ENCODE measurements around the gene RBM23. TPM values are rescaled to one million over a fixed set of nuclear protein-coding genes. Genes with fewer than 3 reads are reported as not detected.

Gene RBM23
- polyA plus RNA-seq, 2 of the 4 experiments (the other 2 are of a cell fraction): 65.8 to 68.0 TPM

DNA sequence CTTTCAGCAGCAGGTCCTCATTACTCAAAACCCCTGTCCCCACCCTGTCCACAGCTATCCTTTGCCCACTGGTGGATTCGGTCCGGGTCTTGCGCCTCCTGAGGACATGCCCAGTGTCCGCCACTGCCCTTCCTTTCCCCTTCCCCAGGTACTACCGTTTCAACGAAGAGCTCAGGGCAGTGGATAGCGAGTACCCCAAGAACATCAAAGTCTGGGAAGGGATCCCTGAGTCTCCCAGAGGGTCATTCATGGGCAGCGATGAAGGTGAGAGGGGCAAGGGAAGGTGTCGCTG, 73.9 kb downstream of the RBM23 start:
- POLR2A ChIA-PET: interaction anchor here (0.6 kb wide), 1 partner anchor 55 kb away, joined by 3 read pairs; no protein-coding TSS in a partner anchor
- DNase-seq (ENCODE audit: low read depth in 1 of 2, low spot score in 1 of 2): no peak
- Histone ChIP-seq H3K4me1 (no peaks in the 10 kb centered on the region), H3K4me3 (no peak overlapping the region), H3K4me2 (no peak overlapping the region), H3K9me3 (no peaks in the 10 kb centered on the region), H3K27ac (no peak overlapping the region)
- no peak for FAIRE-seq
- 81% methylated on average over 9 of the region's 9 CpGs for WGBS (ENCODE audit: missing lambda C conversion rate)
- TF ChIP-seq TFCP2L1 (CRISPR knock-in tag; IDR thresholded peaks at IDR 0.05) (no peak), CBX2 (IDR thresholded peaks at IDR 0.05; ENCODE audit: borderline replicate concordance, low read depth) (no peak), RAD21 (conservative IDR thresholded peaks at IDR 0.05 in 1 of 2, IDR thresholded peaks at IDR 0.05 in 1 of 2) (no peak), JUN (IDR thresholded peaks at IDR 0.05) (no peak), FOSB (CRISPR knock-in tag; IDR thresholded peaks at IDR 0.05) (no peak), CEBPB (IDR thresholded peaks at IDR 0.05) (no peak), CHD4 (IDR thresholded peaks at IDR 0.05; ENCODE audit: borderline replicate concordance) (no peak), FOSL2 (IDR thresholded peaks at IDR 0.05) (no peak), FOSL2 (CRISPR knock-in tag; IDR thresholded peaks at IDR 0.05) (no peak), EP300 (IDR thresholded peaks at IDR 0.05) (no peak), TP53 (CRISPR knock-in tag; IDR thresholded peaks at IDR 0.05) (no peak), KDM1A (IDR thresholded peaks at IDR 0.05; ENCODE audit: low read depth) (no peak), HDAC2 (IDR thresholded peaks at IDR 0.05) (no peak), MAFK (IDR thresholded peaks at IDR 0.05; ENCODE audit: partially characterized antibody) (no peak)
- TF ChIP-seq, protein P1, sequence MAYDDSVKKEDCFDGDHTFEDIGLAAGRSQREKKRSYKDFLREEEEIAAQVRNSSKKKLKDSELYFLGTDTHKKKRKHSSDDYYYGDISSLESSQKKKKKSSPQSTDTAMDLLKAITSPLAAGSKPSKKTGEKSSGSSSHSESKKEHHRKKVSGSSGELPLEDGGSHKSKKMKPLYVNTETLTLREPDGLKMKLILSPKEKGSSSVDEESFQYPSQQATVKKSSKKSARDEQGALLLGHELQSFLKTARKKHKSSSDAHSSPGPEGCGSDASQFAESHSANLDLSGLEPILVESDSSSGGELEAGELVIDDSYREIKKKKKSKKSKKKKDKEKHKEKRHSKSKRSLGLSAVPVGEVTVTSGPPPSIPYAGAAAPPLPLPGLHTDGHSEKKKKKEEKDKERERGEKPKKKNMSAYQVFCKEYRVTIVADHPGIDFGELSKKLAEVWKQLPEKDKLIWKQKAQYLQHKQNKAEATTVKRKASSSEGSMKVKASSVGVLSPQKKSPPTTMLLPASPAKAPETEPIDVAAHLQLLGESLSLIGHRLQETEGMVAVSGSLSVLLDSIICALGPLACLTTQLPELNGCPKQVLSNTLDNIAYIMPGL (CRISPR knock-in tag; IDR thresholded peaks at IDR 0.05; ENCODE audit: borderline replicate concordance): no peak
- TF ChIP-seq, protein P2, sequence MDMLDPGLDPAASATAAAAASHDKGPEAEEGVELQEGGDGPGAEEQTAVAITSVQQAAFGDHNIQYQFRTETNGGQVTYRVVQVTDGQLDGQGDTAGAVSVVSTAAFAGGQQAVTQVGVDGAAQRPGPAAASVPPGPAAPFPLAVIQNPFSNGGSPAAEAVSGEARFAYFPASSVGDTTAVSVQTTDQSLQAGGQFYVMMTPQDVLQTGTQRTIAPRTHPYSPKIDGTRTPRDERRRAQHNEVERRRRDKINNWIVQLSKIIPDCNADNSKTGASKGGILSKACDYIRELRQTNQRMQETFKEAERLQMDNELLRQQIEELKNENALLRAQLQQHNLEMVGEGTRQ (IDR thresholded peaks at IDR 0.05): no peak
- TF ChIP-seq, protein P3, sequence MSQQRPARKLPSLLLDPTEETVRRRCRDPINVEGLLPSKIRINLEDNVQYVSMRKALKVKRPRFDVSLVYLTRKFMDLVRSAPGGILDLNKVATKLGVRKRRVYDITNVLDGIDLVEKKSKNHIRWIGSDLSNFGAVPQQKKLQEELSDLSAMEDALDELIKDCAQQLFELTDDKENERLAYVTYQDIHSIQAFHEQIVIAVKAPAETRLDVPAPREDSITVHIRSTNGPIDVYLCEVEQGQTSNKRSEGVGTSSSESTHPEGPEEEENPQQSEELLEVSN (IDR thresholded peaks at IDR 0.05; ENCODE audit: borderline replicate concordance, low read depth): no peak
- ATAC-seq: no peak
- CTCF ChIA-PET: interaction anchor here (0.7 to 14.1 kb wide), 7 partner anchors 7 to 419 kb away, joined by 3 to 195 read pairs (median 8); partner anchors contain the start of gene MRPL52

DNA sequence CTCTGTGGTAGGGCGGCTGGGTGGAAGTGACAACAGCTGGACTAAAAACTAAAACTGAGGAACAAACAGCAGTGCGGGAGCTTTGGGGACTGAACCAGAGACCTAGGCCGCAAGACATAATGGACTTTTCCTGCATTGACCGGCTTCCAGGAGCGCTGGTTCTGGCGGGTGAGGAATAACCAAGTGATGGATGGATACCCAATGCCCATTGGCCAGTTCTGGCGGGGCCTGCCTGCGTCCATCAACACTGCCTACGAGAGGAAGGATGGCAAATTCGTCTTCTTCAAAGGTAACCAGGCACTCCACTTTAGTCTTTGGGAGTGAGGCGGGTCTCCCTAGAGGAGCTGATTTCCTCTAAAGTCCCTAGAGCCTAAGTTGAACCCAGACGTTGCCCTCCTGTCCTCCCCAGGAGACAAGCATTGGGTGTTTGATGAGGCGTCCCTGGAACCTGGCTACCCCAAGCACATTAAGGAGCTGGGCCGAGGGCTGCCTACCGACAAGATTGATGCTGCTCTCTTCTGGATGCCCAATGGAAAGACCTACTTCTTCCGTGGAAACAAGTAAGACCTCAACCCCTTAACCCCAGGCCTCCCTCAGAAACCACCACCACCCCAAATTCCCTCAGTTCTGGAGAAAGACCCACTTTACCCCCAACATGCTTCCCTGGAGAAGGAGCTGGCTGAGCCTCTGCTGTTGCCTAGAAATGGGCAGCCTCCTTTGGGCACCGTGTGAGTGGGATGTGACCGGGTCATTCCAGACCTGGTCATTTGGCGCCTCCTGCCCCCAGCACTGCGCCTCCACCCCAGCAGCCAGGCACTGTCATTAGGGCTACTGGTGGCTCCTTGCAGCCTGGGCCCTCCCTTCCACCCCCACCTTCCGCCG, 74.5 kb downstream of the RBM23 start:
- Histone ChIP-seq H3K4me3 (no peak overlapping the region), H3K4me1 (no peaks in the 10 kb centered on the region), H3K27ac (no peak overlapping the region), H3K4me2 (no peak overlapping the region), H3K9me3 (no peaks in the 10 kb centered on the region)
- no peak for DNase-seq (ENCODE audit: low read depth in 1 of 2, low spot score in 1 of 2)
- no peak for ATAC-seq
- TF ChIP-seq ZSCAN20 (CRISPR knock-in tag; IDR thresholded peaks at IDR 0.05) (no peak), BHLHE40 (IDR thresholded peaks at IDR 0.05; ENCODE audit: low read depth, low read length) (no peak), SREBF2 (IDR thresholded peaks at IDR 0.05) (no peak), MAFK (IDR thresholded peaks at IDR 0.05; ENCODE audit: partially characterized antibody) (no peak), CBX8 (IDR thresholded peaks at IDR 0.05) (no peak), MYC (IDR thresholded peaks at IDR 0.05; ENCODE audit: borderline replicate concordance, low read length) (no peak), EP300 (IDR thresholded peaks at IDR 0.05) (no peak)
- TF ChIP-seq, protein P4, sequence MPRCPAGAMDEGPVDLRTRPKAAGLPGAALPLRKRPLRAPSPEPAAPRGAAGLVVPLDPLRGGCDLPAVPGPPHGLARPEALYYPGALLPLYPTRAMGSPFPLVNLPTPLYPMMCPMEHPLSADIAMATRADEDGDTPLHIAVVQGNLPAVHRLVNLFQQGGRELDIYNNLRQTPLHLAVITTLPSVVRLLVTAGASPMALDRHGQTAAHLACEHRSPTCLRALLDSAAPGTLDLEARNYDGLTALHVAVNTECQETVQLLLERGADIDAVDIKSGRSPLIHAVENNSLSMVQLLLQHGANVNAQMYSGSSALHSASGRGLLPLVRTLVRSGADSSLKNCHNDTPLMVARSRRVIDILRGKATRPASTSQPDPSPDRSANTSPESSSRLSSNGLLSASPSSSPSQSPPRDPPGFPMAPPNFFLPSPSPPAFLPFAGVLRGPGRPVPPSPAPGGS (IDR thresholded peaks at IDR 0.05): no peak
- TF ChIP-seq, protein P3 (IDR thresholded peaks at IDR 0.05; ENCODE audit: borderline replicate concordance, low read depth): no peak
- ChIA-PET POLR2A (interaction anchor here (0.6 kb wide), 1 partner anchor 54 kb away, joined by 3 read pairs; no protein-coding TSS in a partner anchor), CTCF (interaction anchor here (0.6 to 14.1 kb wide), 8 partner anchors 8 to 288 kb away, joined by 3 to 195 read pairs (median 6); partner anchors contain the start of gene MRPL52)
- WGBS (ENCODE audit: missing lambda C conversion rate): 91% methylated on average over 18 of the region's 22 CpGs
- no peak for FAIRE-seq
